ENCODE measurements around the gene PHC2. TPM values are rescaled to one million over a fixed set of nuclear protein-coding genes. Genes with fewer than 3 reads are reported as not detected.

PHC2 gene
- total RNA-seq, 1 donor from 2014 or later, result 105 TPM

GRCh38 chr1:33323663-33324477 lies 107.0 kb downstream of the PHC2 start:
- H3K27me3 ChIP-seq (ENCODE audit: low read depth), result no peaks in the 10 kb centered on the region
- H3K36me3 ChIP-seq, result peaks cover 69% of the 10 kb centered on the region
- TF ChIP-seq CTCF (IDR thresholded peaks at IDR 0.05), result no peak
- intact Hi-C loops (cut with DNase I), result no loop called here
- no peak overlapping the region for H3K27ac ChIP-seq
- no peaks in the 10 kb centered on the region for H3K9me3 ChIP-seq
- H3K4me1 ChIP-seq, result peaks cover 26% of the 10 kb centered on the region
- DNase-seq (no peak), ATAC-seq (no peak)
- H3K4me3 ChIP-seq, result no peak overlapping the region

- H3K4me3 ChIP-seq, result no peak overlapping the region
- peaks cover 60% of the 10 kb centered on the region for H3K36me3 ChIP-seq
- ATAC-seq (no peak), DNase-seq (peak; percentile 10)
- no peak overlapping the region for H3K27ac ChIP-seq
- TF ChIP-seq CTCF (IDR thresholded peaks at IDR 0.05), result no peak
- intact Hi-C loops (cut with DNase I), result no loop called here
- no peaks in the 10 kb centered on the region for H3K27me3 ChIP-seq (ENCODE audit: low read depth)
- H3K4me1 ChIP-seq, result peaks cover 18% of the 10 kb centered on the region
- no peaks in the 10 kb centered on the region for H3K9me3 ChIP-seq
Measured at GRCh38 chr1:33322870-33323585, 107.9 kb downstream of the PHC2 start.

DNA sequence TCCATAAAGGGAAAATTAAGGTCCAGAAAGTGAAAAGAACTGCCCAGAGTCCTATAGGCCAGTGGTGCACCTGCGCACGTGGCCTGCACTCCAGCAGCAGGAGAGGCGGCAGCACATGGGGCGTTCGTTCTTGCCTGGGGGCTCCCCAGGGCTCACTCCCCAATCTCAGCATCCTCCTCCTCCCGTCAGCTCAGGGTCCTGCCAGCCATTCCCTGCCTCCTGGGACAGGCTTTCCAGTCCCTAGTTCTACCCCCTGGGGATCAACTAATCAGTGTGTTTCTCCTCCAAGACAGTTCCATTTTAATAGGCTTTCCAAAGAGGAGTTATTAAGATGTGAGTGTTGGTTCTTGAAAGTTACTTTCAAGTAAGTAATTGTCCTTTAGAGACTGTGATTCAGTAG lies 108.8 kb downstream of the PHC2 start:
- H3K9me3 ChIP-seq, result no peaks in the 10 kb centered on the region
- intact Hi-C loops (cut with DNase I), result no loop called here
- no peak for ATAC-seq
- H3K36me3 ChIP-seq, result peaks cover 51% of the 10 kb centered on the region
- TF ChIP-seq CTCF (IDR thresholded peaks at IDR 0.05), result no peak
- H3K27me3 ChIP-seq (ENCODE audit: low read depth), result no peaks in the 10 kb centered on the region
- peak; percentile 19 for DNase-seq
- H3K27ac ChIP-seq, result no peak overlapping the region
- peaks cover 8% of the 10 kb centered on the region for H3K4me1 ChIP-seq
- no peak overlapping the region for H3K4me3 ChIP-seq

- Histone ChIP-seq H3K4me3 (no peak overlapping the region), H3K27me3 (ENCODE audit: low read depth) (no peaks in the 10 kb centered on the region), H3K4me1 (no peaks in the 10 kb centered on the region), H3K9me3 (no peaks in the 10 kb centered on the region), H3K36me3 (peaks cover 42% of the 10 kb centered on the region), H3K27ac (no peak overlapping the region)
- ATAC-seq, result no peak
- DNase-seq, result peak; percentile 16
- intact Hi-C loops (cut with DNase I), result no loop called here
- no peak for TF ChIP-seq CTCF (IDR thresholded peaks at IDR 0.05)
Measured at GRCh38 chr1:33321178-33321577, 109.7 kb downstream of the PHC2 start.

GRCh38 chr1:33320619-33321165 lies 110.2 kb downstream of the PHC2 start, which contains the start of gene A3GALT2:
TSS of gene A3GALT2 (minus strand) at chr1:33321098. CDS start at chr1:33321098, 0 bp downstream.
- peaks cover 37% of the 10 kb centered on the region for H3K36me3 ChIP-seq
- no peaks in the 10 kb centered on the region for H3K4me1 ChIP-seq
- H3K27ac ChIP-seq, result no peak within 1 kb of the TSS
- H3K9me3 ChIP-seq, result no peaks in the 10 kb centered on the region
- no peak for TF ChIP-seq CTCF (IDR thresholded peaks at IDR 0.05)
- intact Hi-C loops (cut with DNase I), result no loop called here
- ATAC-seq (peak in 1 of 2 donors; percentile 3), DNase-seq (no peak)
- H3K4me3 ChIP-seq, result no peak within 1 kb of the TSS
- H3K27me3 ChIP-seq (ENCODE audit: low read depth), result no peaks in the 10 kb centered on the region
